Left lung (tissue), 10 donors: ENCODE measurements around the gene XRCC4. TPM values are rescaled to one million over a fixed set of nuclear protein-coding genes. Genes with fewer than 3 reads are reported as not detected.

Source experiments
- ATAC-seq: fragments of 200-7000 bp; cut with Tn5 transposase; one replicate; pipeline ENCODE4 v1.9.1; 2020; ENCODE audit warnings: moderate library complexity
- DNase-seq, 4 donors: peaks; one replicate each; pipeline ENCODE4 v3.0.0-alpha.2; 2013 to 2020
- H3K27ac ChIP-seq, 2 donors: fragments of 200-600 bp; sonication (generic) in 1 of 2; one replicate each; pipeline versions ENCODE4 v1.5.0 to v1.8.0; 2020 to 2021
- H3K27me3 ChIP-seq, 2 donors: fragments of 200-600 bp; sonication (generic) in 1 of 2; one replicate each; pipeline versions ENCODE4 v1.5.0 to v1.8.0; 2020 to 2021
- H3K36me3 ChIP-seq, 2 donors: fragments of 200-600 bp; sonication (generic) in 1 of 2; one replicate each; pipeline versions ENCODE4 v1.5.0 to v1.8.0; 2020 to 2021
- H3K4me1 ChIP-seq, 2 donors: fragments of 200-600 bp; one replicate each; pipeline ENCODE4 v1.8.0; 2021
- H3K4me3 ChIP-seq, 2 donors: fragments of 200-600 bp; sonication (generic) in 1 of 2; one replicate each; pipeline versions ENCODE4 v1.5.0 to v1.8.0; 2020 to 2021; ENCODE audit warnings: mild to moderate bottlenecking in 1 of 2
- H3K9me3 ChIP-seq, 2 donors: fragments of 200-600 bp; sonication (generic) in 1 of 2; one replicate each; pipeline versions ENCODE4 v1.5.0 to v1.8.0; 2020 to 2021
- CTCF ChIP-seq, 2 donors: fragments of 200-600 bp; sonication (generic) in 1 of 2; IDR thresholded peaks; one replicate each; pipeline versions ENCODE4 v1.5.0 to v1.8.0; 2021; ENCODE audit warnings: antibody characterized with exemption in 2 of 2
- intact Hi-C, 2 donors: fragments of 100-400 bp; cut with DNase I; formaldehyde crosslinking; loops; one replicate each; pipeline versions ENCODE4 v1.11.2 to v1.14.2; 2022
- polyA plus RNA-seq, 6 donors: library from polyadenylated mRNA; unstranded; fragments of 120-200 nt; gene quantifications; one replicate each; pipeline ENCODE4 v1.2.1, GENCODE V29; 2013; ENCODE audit not compliant: insufficient read length in 6 of 6
- total RNA-seq, 2 donors: library from RNA; stranded (reverse); fragmentation: NEBNext Ultra II Directional; extraction: Animal tissue kit (Norgen Biotek cat#: 25700); gene quantifications; one replicate each; pipeline ENCODE4 v1.2.1, GENCODE V29; 2021
- donor health status: DM: no; HTN: yes; CAD: no.
- donor health status: DM: no; HTN: no; CAD: no.

The XRCC4 gene
- total and polyA plus RNA-seq, 8 donors, result 6.2 to 9.7 (median 8.8) TPM

GRCh38 chr5:83125560-83125959, 48.2 kb downstream of the XRCC4 start:
- Histone ChIP-seq H3K4me1 (no peaks in the 10 kb centered on the region), H3K4me3 (no peak overlapping the region), H3K27me3 (no peaks in the 10 kb centered on the region), H3K9me3 (peaks cover 0 to 21% of the 10 kb centered on the region in 2 donors), H3K36me3 (no peaks in the 10 kb centered on the region), H3K27ac (no peak overlapping the region)
- no peak for ATAC-seq
- no peak for TF ChIP-seq CTCF (IDR thresholded peaks at IDR 0.05)
- intact Hi-C loops, result no loop called here
- peak in 1 of 4 donors; percentile 17 for DNase-seq

GRCh38 chr5:83126501-83126900, 49.2 kb downstream of the XRCC4 start:
- intact Hi-C loops, result no loop called here
- ATAC-seq (no peak), DNase-seq (no peak)
- TF ChIP-seq CTCF (IDR thresholded peaks at IDR 0.05), result no peak
- Histone ChIP-seq H3K4me3 (no peak overlapping the region), H3K9me3 (peaks cover 0 to 21% of the 10 kb centered on the region in 2 donors), H3K36me3 (no peaks in the 10 kb centered on the region), H3K27ac (no peak overlapping the region), H3K4me1 (no peaks in the 10 kb centered on the region), H3K27me3 (no peaks in the 10 kb centered on the region)

- no peak for TF ChIP-seq CTCF (IDR thresholded peaks at IDR 0.05)
- ATAC-seq, result no peak
- Histone ChIP-seq H3K9me3 (peaks cover 0 to 23% of the 10 kb centered on the region in 2 donors), H3K27me3 (no peaks in the 10 kb centered on the region), H3K4me1 (no peaks in the 10 kb centered on the region), H3K4me3 (no peak overlapping the region), H3K36me3 (peaks cover 0 to 9% of the 10 kb centered on the region in 2 donors), H3K27ac (no peak overlapping the region)
- peak in 1 of 4 donors; percentile 60 for DNase-seq
- intact Hi-C loops, result no loop called here
These were observed 56.5 kb downstream of the XRCC4 start for GRCh38 chr5:83133797-83134196.

GRCh38 chr5:83142526-83142925, 65.2 kb downstream of the XRCC4 start:
- TF ChIP-seq CTCF (IDR thresholded peaks at IDR 0.05), result no peak
- intact Hi-C loops, result no loop called here
- Histone ChIP-seq H3K27me3 (no peaks in the 10 kb centered on the region), H3K4me3 (no peak overlapping the region), H3K4me1 (no peaks in the 10 kb centered on the region), H3K27ac (no peak overlapping the region), H3K9me3 (no peaks in the 10 kb centered on the region), H3K36me3 (no peaks in the 10 kb centered on the region)
- ATAC-seq (no peak), DNase-seq (no peak)

GRCh38 chr5:83145241-83145640, 67.9 kb downstream of the XRCC4 start:
- intact Hi-C loops, result no loop called here
- Histone ChIP-seq H3K36me3 (no peaks in the 10 kb centered on the region), H3K27me3 (no peaks in the 10 kb centered on the region), H3K4me3 (no peak overlapping the region), H3K27ac (no peak overlapping the region), H3K9me3 (no peaks in the 10 kb centered on the region), H3K4me1 (no peaks in the 10 kb centered on the region)
- DNase-seq (no peak), ATAC-seq (no peak)
- no peak for TF ChIP-seq CTCF (IDR thresholded peaks at IDR 0.05)
